ENCODE measurements around the gene STX2. TPM values are rescaled to one million over a fixed set of nuclear protein-coding genes. Genes with fewer than 3 reads are reported as not detected.
A peak's percentile ranks its signal among the peaks of the same experiment; 100 is the strongest.

STX2 gene
- total RNA-seq, 4 donors from 2014 or later = 1.2 to 14.1 (median 4.1) TPM

DNA sequence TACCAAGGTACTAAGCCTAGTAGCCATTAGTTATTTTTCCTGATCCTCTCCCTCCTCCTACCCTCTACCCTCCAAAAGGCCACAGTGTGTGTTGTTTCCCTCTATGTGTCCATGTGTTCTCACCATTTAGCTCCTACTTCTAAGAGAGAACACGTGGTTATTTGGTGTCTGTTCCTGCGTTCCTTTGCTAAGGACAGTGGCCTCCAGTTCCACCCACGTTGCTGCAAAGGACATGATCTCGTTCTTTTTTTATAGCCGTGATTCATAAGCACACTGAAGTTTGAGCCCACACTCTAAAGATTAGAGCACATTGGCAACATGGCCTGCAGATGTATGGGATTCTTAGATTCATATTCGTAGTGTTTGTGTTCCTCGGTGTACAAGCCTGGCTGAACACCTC, 8.1 kb upstream of the STX2 start:
- no peak overlapping the region for H3K4me3 ChIP-seq
- intact Hi-C loops (cut with DNase I) = no loop called here
- no peaks in the 10 kb centered on the region for H3K27me3 ChIP-seq

GRCh38 chr12:130846369-130846768, 7.3 kb upstream of the STX2 start:
- H3K4me3 ChIP-seq = no peak overlapping the region
- H3K27ac ChIP-seq = no peak overlapping the region
- TF ChIP-seq POLR2A (IDR thresholded peaks at IDR 0.05) (no peak), CTCF (IDR thresholded peaks at IDR 0.05) (no peak)
- no peaks in the 10 kb centered on the region for H3K27me3 ChIP-seq
- H3K4me1 ChIP-seq = no peaks in the 10 kb centered on the region
- no peak for DNase-seq
- intact Hi-C loops (cut with DNase I) = no loop called here
- no peaks in the 10 kb centered on the region for H3K36me3 ChIP-seq
- no peaks in the 10 kb centered on the region for H3K9me3 ChIP-seq

More for the DNA sequence above, 8.1 kb upstream of the STX2 start:
- TF ChIP-seq POLR2A (IDR thresholded peaks at IDR 0.05) (no peak), CTCF (IDR thresholded peaks at IDR 0.05) (no peak)
- H3K27ac ChIP-seq = no peak overlapping the region
- WGBS, 2 donors = 71 to 76% methylated on average over 7 of the region's 7 CpGs
- no peaks in the 10 kb centered on the region for H3K36me3 ChIP-seq
- DNase-seq = no peak
- H3K4me1 ChIP-seq = no peaks in the 10 kb centered on the region
- H3K9me3 ChIP-seq = no peaks in the 10 kb centered on the region

DNA sequence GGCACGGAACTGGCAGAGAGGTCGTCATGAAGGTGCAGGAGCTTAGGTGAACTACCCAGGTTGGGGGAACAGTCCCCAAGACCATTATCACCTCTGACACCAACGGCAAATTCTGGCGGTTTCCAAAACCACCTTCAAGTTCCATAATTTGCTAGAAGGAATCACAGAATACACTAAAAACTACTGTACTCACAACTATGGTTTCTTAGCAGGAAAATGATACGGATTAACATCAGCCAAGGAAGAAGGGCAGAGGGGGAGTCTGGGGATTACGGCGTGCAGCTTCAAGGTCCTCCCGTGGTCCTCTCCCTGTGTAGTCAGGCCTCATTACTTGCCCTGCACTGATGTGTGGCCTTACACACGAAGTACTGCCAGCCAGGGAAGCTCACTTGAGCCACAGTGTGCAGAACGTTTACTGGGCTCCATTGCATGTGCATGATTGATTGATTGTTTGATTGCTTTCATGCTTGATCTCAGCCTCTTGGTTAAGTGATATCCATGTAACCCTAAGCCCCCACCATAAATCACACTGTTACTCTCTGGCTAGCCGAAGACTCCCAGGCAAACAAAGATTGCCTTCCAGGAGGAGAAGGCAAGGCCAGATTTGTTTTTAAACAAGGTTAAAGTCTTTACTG, 837 bp upstream of the STX2 start:
- intact Hi-C loops (cut with DNase I) = no loop called here
- H3K4me3 ChIP-seq = peak overlapping the region; percentile 44 to 91 (median 75)
- H3K27me3 ChIP-seq = no peaks in the 10 kb centered on the region
- DNase-seq = no peak
- WGBS, 2 donors = 59 to 66% methylated on average over 10 to 11 of the region's 11 CpGs
- H3K36me3 ChIP-seq = no peaks in the 10 kb centered on the region
- peaks cover 5 to 25% (median 10%) of the 10 kb centered on the region in 3 donors for H3K4me1 ChIP-seq
- peak overlapping the region in 3 of 4 donors; percentile 2 to 85 (median 34) for H3K27ac ChIP-seq
- TF ChIP-seq POLR2A (IDR thresholded peaks at IDR 0.05) (no peak), CTCF (IDR thresholded peaks at IDR 0.05) (no peak)
- H3K9me3 ChIP-seq = no peaks in the 10 kb centered on the region

DNA sequence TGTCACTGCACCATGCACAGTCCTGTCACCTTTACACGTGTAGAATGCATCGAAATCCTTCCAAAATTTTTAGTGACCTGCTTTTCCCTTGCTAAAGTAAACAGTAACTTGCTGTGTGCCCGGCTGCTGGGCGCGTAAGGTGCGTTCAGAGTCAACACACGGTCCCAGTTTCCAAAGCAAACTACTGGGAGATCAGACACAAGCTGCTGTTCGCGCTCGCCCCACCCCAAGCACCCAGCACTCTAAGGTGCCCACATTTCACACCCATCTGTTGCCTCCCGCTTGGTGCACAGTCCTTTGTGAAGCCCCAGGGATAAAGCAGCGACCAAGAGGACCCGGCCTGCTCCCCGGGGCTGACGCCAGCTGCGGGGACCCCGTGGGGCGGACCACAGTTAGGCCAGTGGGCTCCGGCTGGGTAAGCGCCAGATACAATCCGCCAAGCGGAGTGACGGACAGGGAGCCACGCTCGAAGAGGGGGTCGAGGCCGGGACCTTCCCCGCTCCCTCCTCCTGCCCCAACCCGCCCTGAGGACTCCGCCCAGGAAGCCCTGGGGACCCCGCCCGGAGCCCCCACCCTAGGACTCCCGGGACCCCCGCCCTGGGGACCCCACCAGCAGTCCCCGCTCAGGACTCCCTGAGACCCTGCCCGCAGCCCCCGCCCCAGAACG, 633 bp downstream of the STX2 start:
- intact Hi-C loops (cut with DNase I) = no loop called here
- 14 to 20% methylated on average over 2 to 11 of the region's 38 CpGs for WGBS, 2 donors
- Histone ChIP-seq H3K4me1 (peaks cover 5 to 25% (median 10%) of the 10 kb centered on the region in 3 donors), H3K36me3 (no peaks in the 10 kb centered on the region), H3K27ac (peak overlapping the region; percentile 60 to 87 (median 79)), H3K9me3 (no peaks in the 10 kb centered on the region), H3K4me3 (peak overlapping the region; percentile 44 to 91 (median 75)), H3K27me3 (no peaks in the 10 kb centered on the region)
- no peak for DNase-seq
- no peak for TF ChIP-seq POLR2A (IDR thresholded peaks at IDR 0.05)
- no peak for TF ChIP-seq CTCF (IDR thresholded peaks at IDR 0.05)

DNA sequence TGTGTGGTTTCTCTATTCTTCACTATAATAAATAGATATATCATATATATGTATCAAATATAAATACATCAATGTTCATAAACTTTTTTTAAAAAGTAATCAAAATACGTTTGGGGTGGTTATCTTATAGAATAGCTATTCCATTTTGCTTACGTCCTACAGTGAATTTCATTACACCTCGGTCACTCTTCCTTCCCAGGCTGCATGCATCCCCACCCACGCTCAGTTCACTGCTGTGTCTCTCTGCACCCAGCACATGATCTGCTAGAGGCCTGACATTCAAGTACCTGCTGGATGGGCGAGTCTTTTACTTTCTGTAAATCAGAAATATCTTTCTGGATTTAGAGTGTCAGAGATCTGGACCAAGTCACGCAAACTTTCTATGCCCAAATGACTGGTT, 3.6 kb downstream of the STX2 start:
- H3K27ac ChIP-seq = no peak overlapping the region
- DNase-seq = no peak
- H3K27me3 ChIP-seq = no peaks in the 10 kb centered on the region
- no peak overlapping the region for H3K4me3 ChIP-seq
- H3K36me3 ChIP-seq = no peaks in the 10 kb centered on the region
- H3K4me1 ChIP-seq = peaks cover 10 to 35% (median 11%) of the 10 kb centered on the region in 3 donors
- WGBS, 2 donors = 84 to 89% methylated on average over 5 to 6 of the region's 6 CpGs
- intact Hi-C loops (cut with DNase I) = no loop called here
- no peaks in the 10 kb centered on the region for H3K9me3 ChIP-seq
- TF ChIP-seq CTCF (IDR thresholded peaks at IDR 0.05) (no peak), POLR2A (IDR thresholded peaks at IDR 0.05) (no peak)
